Upper lobe of left lung (tissue), 6 donors: Measurements from ENCODE around the gene RAF1. TPM values are rescaled to one million over a fixed set of nuclear protein-coding genes. Genes with fewer than 3 reads are reported as not detected.

Source experiments
- ATAC-seq, 2 donors: fragments of 200-7000 bp; cut with Tn5 transposase; one replicate each; pipeline ENCODE4 v1.9.1; 2022; ENCODE audit warnings: mild to moderate bottlenecking in 2 of 2, moderate library complexity in 2 of 2; ENCODE audit not compliant: low FRiP score in 2 of 2
- DNase-seq, 2 donors: peaks; one replicate each; pipeline ENCODE4 v3.0.0-alpha.2; 2019 to 2020
- H3K27ac ChIP-seq, 4 donors: fragments of 200-600 bp; sonication (generic); one replicate each; pipeline ENCODE4 v1.5.1; 2016 to 2019
- H3K27me3 ChIP-seq, 4 donors: fragments of 200-600 bp; sonication (generic); one replicate each; pipeline ENCODE4 v1.5.1; 2017 to 2019
- H3K36me3 ChIP-seq, 4 donors: fragments of 200-600 bp; sonication (generic); one replicate each; pipeline ENCODE4 v1.5.1; 2016 to 2019
- H3K4me1 ChIP-seq, 4 donors: fragments of 200-600 bp; sonication (generic); one replicate each; pipeline ENCODE4 v1.5.1; 2018 to 2019
- H3K4me3 ChIP-seq, 4 donors: fragments of 200-600 bp; sonication (generic); one replicate each; pipeline ENCODE4 v1.5.1; 2017 to 2019; ENCODE audit warnings: mild to moderate bottlenecking in 2 of 4, moderate library complexity in 1 of 4
- H3K9me3 ChIP-seq, 4 donors: fragments of 200-600 bp; sonication (generic); one replicate each; pipeline ENCODE4 v1.5.1; 2018 to 2019
- EP300 ChIP-seq, 4 donors: sonication (generic); formaldehyde crosslinking; IDR thresholded peaks; one replicate each; pipeline ENCODE4 v1.5.1; 2017; ENCODE audit warnings: antibody characterized with exemption in 4 of 4, control low read depth in 2 of 4
- POLR2A ChIP-seq, 4 donors: fragments of 450-650 bp; IDR thresholded peaks; one replicate each; pipeline ENCODE4 v1.5.1; 2016 to 2017; ENCODE audit warnings: antibody characterized with exemption in 4 of 4, mild to moderate bottlenecking in 2 of 4
- POLR2AphosphoS5 ChIP-seq, 2 donors: sonication (generic); formaldehyde crosslinking; IDR thresholded peaks; one replicate each; pipeline ENCODE4 v1.5.1; 2017; ENCODE audit warnings: antibody characterized with exemption in 2 of 2
- WGBS, 2 donors: methylation state at CpG; one replicate each; pipeline ENCODE4 v1.1.5; 2017 to 2018; 5-methylcytosine and 5-hydroxymethylcytosine counted together
- total RNA-seq, 6 donors: library from RNA; depleted of rRNA in 4 of 6; stranded (reverse); fragments of >200 nt in 4 of 6; gene quantifications; one replicate each; pipeline versions ENCODE4 v1.1.0 to v1.2.1, GENCODE V29; 2016 to 2021
- TF ChIP-seq, protein P1 (sequence below), 6 experiments: fragments of 450-650 bp in 4 of 6; fragments of 200-600 bp in 2 of 6; sonication (generic) in 2 of 6; IDR thresholded peaks; one replicate each; pipeline ENCODE4 v1.5.1; 2016 to 2019; ENCODE audit warnings: antibody characterized with exemption in 6 of 6
- donor health status: DM: no; HTN: no; CAD: no; lungs with moderate emphysema.
- donor health status: DM: no; HTN: yes; CAD: no; lungs with severe emphysema.

RAF1 gene
- total RNA-seq, 6 donors from 2014 or later, result 78.7 to 195 (median 110) TPM

DNA sequence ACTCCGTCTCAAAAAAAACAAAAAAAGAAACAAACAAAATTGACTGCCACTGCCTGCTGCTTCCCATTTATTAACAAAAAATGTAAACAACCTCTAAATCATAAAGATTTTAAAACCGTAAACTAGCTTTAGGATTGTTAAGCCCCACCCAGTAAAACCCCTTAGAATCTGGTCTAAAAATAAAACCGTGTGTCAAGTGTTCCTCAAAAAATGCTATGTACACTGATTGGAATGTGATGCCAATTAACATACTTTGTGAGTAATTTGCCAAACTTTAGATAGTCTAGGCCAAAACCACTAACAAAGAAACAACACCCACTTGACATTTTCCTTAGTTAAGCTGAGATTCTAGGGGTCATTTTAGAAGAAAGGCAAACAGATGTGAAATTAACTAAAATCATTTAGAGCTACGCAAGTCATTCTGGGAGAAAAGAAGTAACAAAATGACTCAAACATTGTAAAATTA is 5.3 kb downstream of the RAF1 start:
- H3K4me3 ChIP-seq, result no peak overlapping the region
- ATAC-seq (no peak), DNase-seq (no peak)
- no peaks in the 10 kb centered on the region for H3K36me3 ChIP-seq
- peak overlapping the region in 2 of 4 donors; percentile 7 to 70 for H3K27ac ChIP-seq
- WGBS, 2 donors, result 28 to 44% methylated on average over 4 of the region's 4 CpGs
- peaks cover 40 to 77% (median 64%) of the 10 kb centered on the region in 4 donors for H3K4me1 ChIP-seq
- H3K27me3 ChIP-seq, result no peaks in the 10 kb centered on the region
- H3K9me3 ChIP-seq, result no peaks in the 10 kb centered on the region
- TF ChIP-seq POLR2A (IDR thresholded peaks at IDR 0.05), result no peak
- TF ChIP-seq EP300 (IDR thresholded peaks at IDR 0.05), result no peak
- no peak for TF ChIP-seq POLR2AphosphoS5 (IDR thresholded peaks at IDR 0.05)
- TF ChIP-seq, protein P1, sequence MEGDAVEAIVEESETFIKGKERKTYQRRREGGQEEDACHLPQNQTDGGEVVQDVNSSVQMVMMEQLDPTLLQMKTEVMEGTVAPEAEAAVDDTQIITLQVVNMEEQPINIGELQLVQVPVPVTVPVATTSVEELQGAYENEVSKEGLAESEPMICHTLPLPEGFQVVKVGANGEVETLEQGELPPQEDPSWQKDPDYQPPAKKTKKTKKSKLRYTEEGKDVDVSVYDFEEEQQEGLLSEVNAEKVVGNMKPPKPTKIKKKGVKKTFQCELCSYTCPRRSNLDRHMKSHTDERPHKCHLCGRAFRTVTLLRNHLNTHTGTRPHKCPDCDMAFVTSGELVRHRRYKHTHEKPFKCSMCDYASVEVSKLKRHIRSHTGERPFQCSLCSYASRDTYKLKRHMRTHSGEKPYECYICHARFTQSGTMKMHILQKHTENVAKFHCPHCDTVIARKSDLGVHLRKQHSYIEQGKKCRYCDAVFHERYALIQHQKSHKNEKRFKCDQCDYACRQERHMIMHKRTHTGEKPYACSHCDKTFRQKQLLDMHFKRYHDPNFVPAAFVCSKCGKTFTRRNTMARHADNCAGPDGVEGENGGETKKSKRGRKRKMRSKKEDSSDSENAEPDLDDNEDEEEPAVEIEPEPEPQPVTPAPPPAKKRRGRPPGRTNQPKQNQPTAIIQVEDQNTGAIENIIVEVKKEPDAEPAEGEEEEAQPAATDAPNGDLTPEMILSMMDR (IDR thresholded peaks at IDR 0.05), result no peak

DNA sequence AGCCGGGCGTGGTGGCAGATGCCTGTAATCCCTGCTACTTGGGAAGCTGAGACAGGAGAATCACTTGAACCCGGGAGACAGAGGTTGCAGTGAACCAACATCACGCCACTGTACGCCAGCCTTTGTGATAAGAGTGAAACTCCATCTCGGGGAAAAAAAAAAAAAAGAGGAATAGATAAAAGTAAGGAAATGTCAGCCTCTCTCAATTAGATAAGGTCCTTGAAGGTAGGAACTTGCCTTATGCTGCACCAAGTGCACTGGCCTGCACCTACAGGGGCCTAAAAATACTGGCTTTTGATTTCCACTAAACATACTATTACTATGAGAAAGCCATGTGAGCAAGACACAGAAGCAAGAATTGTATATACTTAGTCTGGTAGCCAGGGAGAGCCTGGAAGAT is 7.1 kb downstream of the RAF1 start:
- Histone ChIP-seq H3K27ac (no peak overlapping the region), H3K9me3 (no peaks in the 10 kb centered on the region), H3K4me1 (peaks cover 54 to 72% (median 67%) of the 10 kb centered on the region in 4 donors), H3K4me3 (no peak overlapping the region), H3K27me3 (no peaks in the 10 kb centered on the region), H3K36me3 (no peaks in the 10 kb centered on the region)
- ATAC-seq (no peak), DNase-seq (no peak)
- 85 to 93% methylated on average over 6 of the region's 6 CpGs for WGBS, 2 donors
- TF ChIP-seq EP300 (IDR thresholded peaks at IDR 0.05) (no peak), POLR2A (IDR thresholded peaks at IDR 0.05) (no peak), POLR2AphosphoS5 (IDR thresholded peaks at IDR 0.05) (no peak)
- TF ChIP-seq, protein P1 (IDR thresholded peaks at IDR 0.05), result no peak

DNA sequence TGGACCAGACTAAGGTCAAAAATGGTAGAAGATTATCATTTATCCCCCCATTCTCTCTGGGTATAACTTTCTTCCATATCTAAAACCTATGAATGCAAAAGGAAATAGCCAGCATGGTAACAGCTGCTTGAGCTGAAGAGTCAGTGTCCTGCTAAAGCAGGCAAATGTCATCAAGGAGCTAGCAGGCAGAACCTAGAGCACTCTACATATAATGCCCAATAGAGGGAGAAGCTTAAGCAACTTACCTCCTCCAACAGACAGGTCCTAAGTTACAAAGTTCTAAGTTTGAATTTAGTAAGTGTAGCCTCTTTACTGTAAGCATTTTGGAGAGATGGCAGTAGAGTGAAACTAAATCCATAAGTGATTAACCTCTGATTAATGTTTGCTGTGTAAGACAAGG is 7.7 kb downstream of the RAF1 start:
- ATAC-seq, result no peak
- Histone ChIP-seq H3K4me1 (peaks cover 49 to 69% (median 61%) of the 10 kb centered on the region in 4 donors), H3K27ac (no peak overlapping the region)

DNA sequence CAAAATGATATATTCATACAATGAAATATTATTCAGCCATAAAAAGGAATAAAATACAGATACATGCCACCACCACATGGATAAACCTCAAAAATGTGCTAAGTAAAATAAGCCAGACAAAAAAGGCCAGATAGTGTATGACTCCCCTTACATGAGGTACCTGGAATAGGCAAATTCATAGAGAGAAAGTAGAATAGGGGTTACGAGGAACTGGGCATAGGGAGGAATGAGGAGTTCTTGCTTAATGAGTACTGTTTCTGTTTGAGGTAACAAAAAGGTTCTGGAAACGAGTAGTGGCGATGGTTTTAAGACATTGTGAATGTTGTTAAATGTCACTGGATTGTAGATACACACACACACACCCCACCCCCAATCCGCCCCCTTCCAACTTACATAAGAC is 8.2 kb downstream of the RAF1 start:
- DNase-seq (no peak), ATAC-seq (no peak)
- no peak overlapping the region for H3K4me3 ChIP-seq
- TF ChIP-seq POLR2A (IDR thresholded peaks at IDR 0.05) (no peak), EP300 (IDR thresholded peaks at IDR 0.05) (no peak), POLR2AphosphoS5 (IDR thresholded peaks at IDR 0.05) (no peak)
- TF ChIP-seq, protein P1 (IDR thresholded peaks at IDR 0.05), result no peak
- peaks cover 44 to 71% (median 60%) of the 10 kb centered on the region in 4 donors for H3K4me1 ChIP-seq
- no peaks in the 10 kb centered on the region for H3K36me3 ChIP-seq
- H3K27ac ChIP-seq, result no peak overlapping the region
- H3K27me3 ChIP-seq, result no peaks in the 10 kb centered on the region
- 57 to 73% methylated on average over 4 of the region's 4 CpGs for WGBS, 2 donors
- no peaks in the 10 kb centered on the region for H3K9me3 ChIP-seq

More for the DNA sequence above, 7.7 kb downstream of the RAF1 start:
- H3K4me3 ChIP-seq, result no peak overlapping the region
- no peak for DNase-seq
- no peaks in the 10 kb centered on the region for H3K9me3 ChIP-seq
- H3K36me3 ChIP-seq, result no peaks in the 10 kb centered on the region
- no peaks in the 10 kb centered on the region for H3K27me3 ChIP-seq
- TF ChIP-seq EP300 (IDR thresholded peaks at IDR 0.05) (no peak), POLR2AphosphoS5 (IDR thresholded peaks at IDR 0.05) (no peak), POLR2A (IDR thresholded peaks at IDR 0.05) (no peak)
- TF ChIP-seq, protein P1 (IDR thresholded peaks at IDR 0.05), result no peak

DNA sequence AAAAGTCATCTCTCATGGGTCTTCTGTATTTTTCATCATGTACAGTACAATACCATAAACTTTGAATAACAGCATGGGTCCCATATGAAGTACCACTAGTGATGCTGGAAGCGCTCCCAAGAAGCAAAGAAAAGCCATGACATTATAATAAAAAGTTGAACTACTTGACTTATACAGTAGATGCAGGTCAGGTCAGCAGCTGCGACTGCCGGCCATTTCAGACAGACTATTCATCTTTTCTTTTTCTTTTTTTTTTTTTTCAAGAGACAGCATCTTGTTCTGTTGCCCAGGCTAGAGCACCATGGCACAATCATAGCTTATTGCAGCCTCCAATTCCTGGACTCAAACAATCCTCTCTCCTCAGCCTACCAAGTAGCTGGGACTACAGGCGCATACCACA is 10.2 kb downstream of the RAF1 start:
- ATAC-seq (no peak), DNase-seq (no peak)
- Histone ChIP-seq H3K9me3 (no peaks in the 10 kb centered on the region), H3K27me3 (no peaks in the 10 kb centered on the region), H3K36me3 (no peaks in the 10 kb centered on the region), H3K4me1 (peaks cover 34 to 58% (median 46%) of the 10 kb centered on the region in 4 donors), H3K27ac (no peak overlapping the region), H3K4me3 (no peak overlapping the region)
- no peak for TF ChIP-seq EP300 (IDR thresholded peaks at IDR 0.05)
- 79 to 81% methylated on average over 4 of the region's 4 CpGs for WGBS, 2 donors
